GM19351 (cell line): ENCODE results near the gene TINAGL1.

Source experiments
- ATAC-seq: cut with Tn5 transposase; IDR thresholded peaks from one replicate; pipeline ENCODE4 v1.9.1; 2021; ENCODE audit warnings: mild to moderate bottlenecking, moderate library complexity; ENCODE audit not compliant: unreplicated experiment

TINAGL1 gene, protein sequence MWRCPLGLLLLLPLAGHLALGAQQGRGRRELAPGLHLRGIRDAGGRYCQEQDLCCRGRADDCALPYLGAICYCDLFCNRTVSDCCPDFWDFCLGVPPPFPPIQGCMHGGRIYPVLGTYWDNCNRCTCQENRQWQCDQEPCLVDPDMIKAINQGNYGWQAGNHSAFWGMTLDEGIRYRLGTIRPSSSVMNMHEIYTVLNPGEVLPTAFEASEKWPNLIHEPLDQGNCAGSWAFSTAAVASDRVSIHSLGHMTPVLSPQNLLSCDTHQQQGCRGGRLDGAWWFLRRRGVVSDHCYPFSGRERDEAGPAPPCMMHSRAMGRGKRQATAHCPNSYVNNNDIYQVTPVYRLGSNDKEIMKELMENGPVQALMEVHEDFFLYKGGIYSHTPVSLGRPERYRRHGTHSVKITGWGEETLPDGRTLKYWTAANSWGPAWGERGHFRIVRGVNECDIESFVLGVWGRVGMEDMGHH

GRCh38 chr1:31576201-31576669 is at the start of gene TINAGL1:
Gene TINAGL1 (plus strand): TSS chr1:31576515. CDS start chr1:31577149, 634 bp downstream.
- no peak for ATAC-seq

GRCh38 chr1:31529999-31530684 is 46.2 kb upstream of the TINAGL1 start:
- ATAC-seq, result no peak

DNA sequence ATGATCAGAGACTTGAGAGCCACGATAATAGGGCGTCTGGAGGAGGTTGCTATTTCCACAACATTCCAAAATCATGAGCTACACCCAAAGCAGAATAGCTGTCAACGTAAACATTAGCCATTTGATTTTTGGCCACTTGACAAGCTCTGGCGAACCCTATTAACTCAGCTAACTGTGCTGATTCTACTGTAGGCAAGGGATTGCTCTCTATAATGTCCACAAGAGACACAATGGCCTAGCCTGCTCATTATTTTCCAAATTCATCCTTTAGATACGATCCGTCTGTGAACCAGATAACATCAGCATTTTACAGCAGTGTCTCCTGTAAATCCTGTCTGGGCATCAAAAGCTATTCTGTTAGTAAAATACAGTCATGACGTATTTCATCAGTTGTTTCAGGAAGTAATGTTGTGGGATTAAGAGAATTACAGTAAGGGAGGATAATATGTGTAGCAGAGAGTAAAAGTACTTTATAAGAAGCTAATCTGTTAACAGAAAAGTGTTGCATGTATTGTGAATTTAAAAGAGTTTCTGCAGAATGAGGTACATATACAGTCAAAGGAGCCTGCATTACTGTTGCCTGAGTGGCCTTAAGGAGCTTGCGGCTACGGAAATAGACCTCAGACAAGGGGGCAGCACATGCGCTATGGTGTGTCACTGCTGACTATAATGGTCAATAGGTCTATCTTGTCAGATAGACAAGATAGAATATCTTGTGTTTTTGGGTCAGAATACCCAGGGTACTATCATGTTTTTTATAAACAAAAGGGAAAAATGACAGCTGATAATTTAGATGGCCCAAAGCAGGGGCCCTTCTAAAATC is 44.9 kb upstream of the TINAGL1 start:
- no peak for ATAC-seq

GRCh38 chr1:31532173-31532572 is 44.1 kb upstream of the TINAGL1 start:
- ATAC-seq, result no peak

GRCh38 chr1:31535561-31535960 is 40.8 kb upstream of the TINAGL1 start:
- no peak for ATAC-seq

- no peak for ATAC-seq
Observed at GRCh38 chr1:31539329-31539728, 37.0 kb upstream of the TINAGL1 start.

DNA sequence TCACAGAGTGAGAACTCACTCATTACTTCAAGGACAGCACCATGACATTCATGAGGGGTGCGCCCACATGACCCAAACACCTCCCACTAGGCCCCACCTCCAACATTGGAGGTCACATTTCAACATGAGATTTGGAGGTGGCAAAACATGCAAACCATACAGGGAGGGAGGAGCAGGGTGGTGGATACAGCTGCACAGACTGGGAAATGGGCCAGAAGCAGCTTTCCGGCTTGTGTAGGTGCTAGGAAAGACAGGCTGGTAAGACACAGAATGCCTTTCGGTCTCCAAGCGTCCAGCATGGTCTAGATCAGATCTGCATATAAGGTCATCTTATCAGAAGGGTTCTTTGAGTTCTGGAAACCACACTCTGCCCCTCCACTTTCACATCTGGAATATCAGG is 35.1 kb upstream of the TINAGL1 start:
- ATAC-seq, result no peak

GRCh38 chr1:31545927-31546540 is 30.3 kb upstream of the TINAGL1 start:
- no peak for ATAC-seq

DNA sequence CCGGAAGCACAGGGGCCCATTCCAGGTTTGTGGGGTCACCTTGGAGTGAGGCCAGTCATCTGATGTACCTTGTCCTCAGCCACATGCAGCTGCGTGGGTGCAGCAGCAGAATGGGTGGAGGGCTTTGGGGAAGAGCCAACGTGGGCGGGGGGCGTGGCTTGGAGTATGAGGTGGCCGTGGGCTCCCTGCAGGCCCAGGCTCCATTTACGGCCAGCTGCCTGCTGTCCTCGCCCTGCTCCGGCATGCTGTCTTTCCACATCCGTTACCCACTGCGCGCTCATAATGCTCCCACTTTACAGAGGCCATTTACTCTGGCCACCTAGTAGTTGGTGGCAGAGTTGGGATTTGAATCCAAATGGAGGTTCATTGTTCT is 27.8 kb upstream of the TINAGL1 start:
- ATAC-seq, result no peak

DNA sequence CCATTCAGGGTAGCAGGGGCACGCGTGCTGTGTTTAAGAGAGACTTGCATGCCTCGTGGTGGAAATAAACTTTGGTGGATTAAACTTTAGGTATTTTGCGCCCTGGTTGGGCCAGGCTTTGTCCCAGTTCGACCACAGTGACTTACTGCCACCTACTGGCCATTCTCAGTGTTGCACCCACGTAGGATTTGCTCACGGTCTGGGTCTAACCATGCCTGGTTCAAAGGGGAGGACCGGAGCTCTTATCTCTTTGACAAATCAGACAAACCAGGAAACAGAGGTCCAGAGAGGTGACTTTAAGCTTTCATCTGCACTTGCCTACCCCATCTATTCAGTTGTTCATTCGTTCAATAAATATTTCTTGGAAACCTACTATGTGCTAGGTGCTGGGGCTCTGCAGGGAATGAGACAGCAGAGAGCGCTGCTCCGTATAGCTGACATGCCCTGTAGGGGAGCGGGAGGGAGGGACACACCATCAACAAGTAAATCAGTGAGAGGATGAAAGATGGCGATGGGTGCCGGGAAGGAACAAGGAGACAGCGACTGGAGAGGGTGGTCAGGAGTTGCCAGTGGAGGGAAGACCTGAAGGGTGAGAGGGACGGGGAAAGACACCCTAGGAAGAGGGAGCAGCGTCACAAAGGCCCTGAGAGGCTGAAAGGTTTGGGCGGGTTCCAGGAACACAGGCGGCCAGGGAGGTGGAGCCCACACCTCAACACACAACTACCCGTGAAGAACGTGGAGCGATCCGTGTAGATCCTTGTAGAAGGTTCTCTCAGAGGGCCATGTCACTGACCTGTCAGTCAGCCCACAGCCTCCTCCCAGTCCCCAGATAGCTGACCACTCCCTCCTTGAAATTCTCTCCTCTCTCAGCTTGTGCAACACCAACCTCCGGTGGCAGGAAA is 27.2 kb upstream of the TINAGL1 start:
- peak; percentile 83 for ATAC-seq

DNA sequence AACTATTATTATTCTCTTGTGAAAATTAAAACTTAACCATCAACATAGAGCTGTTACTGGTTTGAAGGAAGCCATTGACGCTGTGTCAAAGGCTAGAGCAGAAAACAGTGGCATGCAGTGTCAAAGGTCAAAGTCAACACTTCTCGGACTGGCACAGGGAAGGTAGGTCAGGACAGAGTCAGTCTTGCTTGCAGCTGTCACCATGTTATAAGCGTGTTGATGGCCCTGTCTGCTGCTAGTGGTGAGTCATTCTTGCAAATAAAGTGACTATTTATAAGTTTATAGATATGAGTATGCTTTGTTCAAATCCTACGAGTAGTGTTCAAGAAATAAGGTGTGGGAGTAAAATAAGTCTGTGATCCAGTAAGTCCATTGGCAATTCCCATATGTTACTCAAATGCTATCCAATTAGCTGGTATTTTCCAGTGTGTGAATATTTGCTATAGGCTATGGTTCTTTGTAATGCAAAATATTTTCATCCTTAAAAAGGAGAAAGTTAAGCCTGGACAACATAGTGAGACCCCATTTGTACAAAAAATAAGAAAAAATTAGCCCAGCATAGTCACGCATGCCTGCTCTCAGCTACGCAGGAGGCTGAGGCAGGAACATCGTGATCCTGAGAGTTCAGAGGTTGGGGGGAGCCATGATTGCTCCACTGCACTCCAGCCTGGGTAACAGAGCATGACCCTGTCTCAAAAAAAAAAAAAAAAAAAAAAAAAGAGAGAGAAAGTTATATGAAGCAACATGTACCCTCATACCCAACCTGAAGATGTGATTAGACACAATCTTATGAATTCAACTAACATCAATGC is 26.3 kb upstream of the TINAGL1 start:
- ATAC-seq, result no peak

- ATAC-seq, result no peak
Observed at GRCh38 chr1:31551208-31551607, 25.1 kb upstream of the TINAGL1 start.

DNA sequence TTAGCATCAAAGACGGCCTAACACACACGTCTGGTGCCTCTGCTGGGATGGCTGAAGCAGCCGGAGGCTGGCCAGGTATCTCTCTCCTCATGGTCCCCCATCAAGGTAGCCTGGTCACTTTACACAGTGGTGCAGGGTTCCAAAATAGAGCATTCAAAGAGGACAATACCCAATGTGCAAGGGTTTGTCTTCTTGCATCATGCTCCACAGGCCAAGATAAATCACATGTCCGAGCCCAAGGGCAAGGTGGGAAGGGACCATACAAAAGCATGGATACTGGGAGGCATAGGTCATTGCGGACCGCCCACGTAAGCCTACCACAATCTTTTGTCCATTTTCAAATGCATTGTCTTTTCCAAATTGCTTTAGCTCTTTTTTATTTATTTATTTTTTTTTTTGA is 23.8 kb upstream of the TINAGL1 start:
- no peak for ATAC-seq

DNA sequence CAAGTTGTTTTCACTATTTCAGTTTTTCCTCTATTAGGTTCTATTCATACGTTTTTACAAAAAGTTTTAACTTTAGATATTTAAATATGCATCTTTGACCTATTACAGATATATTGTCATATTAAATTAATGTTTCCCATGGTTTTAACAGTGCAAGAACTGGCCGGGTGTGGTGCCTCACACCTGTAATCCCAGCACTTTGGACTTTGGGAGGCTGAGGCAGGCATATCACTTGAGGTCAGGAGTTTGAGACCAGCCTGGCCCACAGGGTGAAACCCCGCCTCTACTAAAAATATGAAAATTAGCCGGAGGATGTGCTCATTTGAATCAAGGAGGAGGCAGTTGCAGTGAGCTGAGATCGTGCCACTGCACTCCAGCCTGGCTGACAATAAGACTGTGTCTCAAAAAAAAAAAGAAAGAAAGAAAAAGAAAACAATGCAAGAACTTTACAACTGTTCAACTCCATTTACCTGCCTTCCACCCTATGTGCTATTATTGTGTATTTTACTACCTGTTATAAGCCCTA is 19.8 kb upstream of the TINAGL1 start:
- no peak for ATAC-seq

DNA sequence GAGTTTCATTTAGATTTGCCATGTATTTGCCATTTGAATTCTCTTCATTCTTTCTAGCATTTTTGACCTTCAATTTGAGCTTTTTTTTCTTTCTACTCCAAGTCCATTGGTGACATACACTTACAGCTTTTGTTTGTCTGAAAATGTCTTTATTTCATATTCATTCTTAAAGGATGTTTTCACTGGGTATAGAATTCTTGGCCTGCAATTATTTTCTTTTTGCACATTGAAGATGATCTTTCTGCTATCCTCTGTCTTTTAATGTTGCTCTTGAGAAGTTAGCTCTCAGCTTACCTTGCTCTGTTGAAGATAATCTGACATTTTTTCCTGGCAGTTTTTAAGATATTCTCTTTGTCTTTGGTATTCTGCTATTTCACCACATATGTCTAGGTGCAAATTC is 16.6 kb upstream of the TINAGL1 start:
- no peak for ATAC-seq

DNA sequence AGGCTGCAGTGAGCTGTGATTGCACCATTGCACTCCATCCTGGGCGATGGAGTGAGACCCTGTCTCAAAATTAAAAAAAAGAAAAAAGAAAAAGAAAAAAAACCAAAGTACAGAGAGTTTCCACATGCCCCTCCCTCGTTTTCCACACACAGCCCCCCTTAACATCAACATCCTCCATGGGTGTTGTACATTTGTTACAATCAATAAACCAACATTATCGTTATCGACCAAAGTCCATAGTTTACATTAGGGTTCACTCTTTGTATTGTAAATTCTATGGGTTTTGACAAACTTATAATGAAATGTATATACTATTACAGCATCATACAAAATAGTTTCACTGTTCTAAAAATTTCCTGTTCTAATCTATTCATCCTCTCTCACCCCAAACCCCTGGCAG is 15.9 kb upstream of the TINAGL1 start:
- ATAC-seq, result no peak

DNA sequence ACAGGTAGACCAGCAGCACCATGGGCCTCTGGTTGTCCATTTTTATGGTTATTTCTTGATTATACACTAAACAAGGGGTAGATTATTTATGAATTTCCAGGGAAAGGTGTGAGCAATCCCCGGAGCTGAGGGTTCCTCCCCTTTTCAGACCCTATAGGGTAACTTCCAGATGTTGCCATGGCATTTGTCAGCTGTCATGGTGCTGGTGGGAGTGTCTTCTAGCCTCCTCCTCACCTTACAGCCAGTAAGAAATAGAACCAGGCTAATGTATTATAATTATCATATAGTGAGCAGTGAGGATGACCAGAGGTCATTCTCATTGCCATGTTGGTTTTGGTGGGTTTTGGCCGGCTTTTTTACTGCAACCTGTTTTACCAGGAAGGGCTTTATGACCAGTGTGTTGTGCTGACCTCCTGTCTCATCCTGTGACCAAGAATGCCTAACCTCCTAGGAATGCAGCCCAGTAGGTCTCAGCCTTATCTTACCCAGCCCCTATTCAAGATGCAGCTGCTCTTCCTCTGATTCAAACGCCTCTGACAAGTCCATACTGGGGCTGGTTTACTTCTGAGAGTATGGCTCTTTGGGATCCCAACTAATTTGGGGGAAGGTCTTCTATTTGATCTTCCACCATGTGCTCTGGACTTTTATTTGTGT is 13.5 kb upstream of the TINAGL1 start:
- ATAC-seq, result no peak

GRCh38 chr1:31564606-31564989 is 11.7 kb upstream of the TINAGL1 start:
- no peak for ATAC-seq
